WTC11 (cell line): Measurements from ENCODE around the gene CAMP.

ENCODE experiments used
- CREB1 ChIP-seq: sonication (generic); formaldehyde crosslinking; IDR thresholded peaks from 2 replicates; pipeline ENCODE4 v1.8.0; 2023; ENCODE audit warnings: mild to moderate bottlenecking, missing genetic modification reagents
- EMX1 ChIP-seq: fragments of 250-450 bp; sonication (Bioruptor Pico); IDR thresholded peaks from 2 replicates; pipeline ENCODE4 v1.8.0; 2021; ENCODE audit warnings: mild to moderate bottlenecking
- NR2C2 ChIP-seq: sonication (generic); formaldehyde crosslinking; IDR thresholded peaks from 2 replicates; pipeline ENCODE4 v1.8.0; 2022; ENCODE audit warnings: mild to moderate bottlenecking, missing genetic modification reagents
- NR3C1 ChIP-seq: sonication (generic); formaldehyde crosslinking; conservative IDR thresholded peaks from 2 replicates; pipeline ENCODE4 v1.8.1; 2023; ENCODE audit warnings: low read depth, mild to moderate bottlenecking, missing genetic modification reagents
- ZNF219 ChIP-seq: sonication (generic); formaldehyde crosslinking; IDR thresholded peaks from 2 replicates; pipeline ENCODE4 v1.8.0; 2023; ENCODE audit warnings: missing genetic modification reagents, mild to moderate bottlenecking, borderline replicate concordance
- ZNF416 ChIP-seq: fragments of 250-450 bp; sonication (Bioruptor Pico); IDR thresholded peaks from 2 replicates; pipeline ENCODE4 v1.9.0; 2021; ENCODE audit warnings: mild to moderate bottlenecking, inconsistent platforms
- TF ChIP-seq, protein P1 (sequence below): sonication (generic); formaldehyde crosslinking; IDR thresholded peaks from 2 replicates; pipeline ENCODE4 v1.8.1; 2022; ENCODE audit warnings: low read depth, mild to moderate bottlenecking, moderate library complexity, missing genetic modification reagents, borderline replicate concordance
- TF ChIP-seq, protein P2 (sequence below): sonication (generic); formaldehyde crosslinking; IDR thresholded peaks from 2 replicates; pipeline ENCODE4 v1.8.1; 2022; ENCODE audit warnings: low read depth, missing genetic modification reagents, borderline replicate concordance
- TF ChIP-seq, protein P3 (sequence below): sonication (generic); formaldehyde crosslinking; IDR thresholded peaks from 2 replicates; pipeline ENCODE4 v1.8.1; 2023; ENCODE audit warnings: mild to moderate bottlenecking, missing genetic modification reagents
- TF ChIP-seq, protein P4 (sequence below): sonication (generic); formaldehyde crosslinking; IDR thresholded peaks from 2 replicates; pipeline ENCODE4 v1.8.0; 2022; ENCODE audit warnings: mild to moderate bottlenecking, missing genetic modification reagents
- TF ChIP-seq, protein P5 (sequence below): fragments of 200-600 bp; IDR thresholded peaks from 2 replicates; pipeline ENCODE4 v1.8.0; 2022; ENCODE audit warnings: antibody characterized with exemption
- TF ChIP-seq, protein P6 (sequence below): sonication (generic); formaldehyde crosslinking; IDR thresholded peaks from 2 replicates; pipeline ENCODE4 v1.8.1; 2023; ENCODE audit warnings: mild to moderate bottlenecking, missing genetic modification reagents, moderate library complexity

DNA sequence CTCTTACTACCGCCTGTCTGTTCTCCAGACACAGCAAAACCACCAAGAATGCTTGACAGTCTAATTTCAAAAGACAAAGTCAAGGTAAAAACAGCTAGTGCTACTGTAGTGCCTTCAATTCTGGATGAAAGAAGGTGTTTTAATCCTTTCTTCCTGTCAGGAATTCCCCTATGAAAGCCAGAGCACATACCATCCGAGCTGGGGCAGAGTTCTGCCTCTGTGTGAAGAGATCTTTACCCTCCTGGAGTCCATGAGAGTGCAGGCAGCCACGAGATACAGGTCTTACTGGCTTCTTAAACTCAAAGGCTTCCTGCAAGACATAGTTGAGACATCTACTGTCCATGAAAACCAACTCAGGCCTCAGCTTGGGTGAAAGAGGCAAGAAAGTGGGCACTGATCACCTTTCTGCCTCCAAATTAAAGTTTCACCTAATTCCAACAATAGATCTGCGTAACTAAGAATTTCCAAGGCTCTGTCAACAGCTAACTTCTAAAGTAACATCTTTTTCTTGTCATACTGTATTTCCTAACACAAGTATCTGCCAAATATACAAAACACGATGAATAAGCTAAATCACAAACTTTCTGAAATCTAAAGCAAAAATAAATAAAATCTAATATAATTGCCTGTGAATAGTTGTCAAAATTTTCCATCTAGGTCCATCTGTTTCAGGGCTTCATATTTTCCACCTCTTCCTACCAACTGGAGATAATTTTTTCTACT, 42.6 kb upstream of the CAMP start:
- TF ChIP-seq, protein P1, sequence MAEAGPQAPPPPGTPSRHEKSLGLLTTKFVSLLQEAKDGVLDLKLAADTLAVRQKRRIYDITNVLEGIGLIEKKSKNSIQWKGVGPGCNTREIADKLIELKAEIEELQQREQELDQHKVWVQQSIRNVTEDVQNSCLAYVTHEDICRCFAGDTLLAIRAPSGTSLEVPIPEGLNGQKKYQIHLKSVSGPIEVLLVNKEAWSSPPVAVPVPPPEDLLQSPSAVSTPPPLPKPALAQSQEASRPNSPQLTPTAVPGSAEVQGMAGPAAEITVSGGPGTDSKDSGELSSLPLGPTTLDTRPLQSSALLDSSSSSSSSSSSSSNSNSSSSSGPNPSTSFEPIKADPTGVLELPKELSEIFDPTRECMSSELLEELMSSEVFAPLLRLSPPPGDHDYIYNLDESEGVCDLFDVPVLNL (CRISPR knock-in tag), result no peak
- TF ChIP-seq, protein P2, sequence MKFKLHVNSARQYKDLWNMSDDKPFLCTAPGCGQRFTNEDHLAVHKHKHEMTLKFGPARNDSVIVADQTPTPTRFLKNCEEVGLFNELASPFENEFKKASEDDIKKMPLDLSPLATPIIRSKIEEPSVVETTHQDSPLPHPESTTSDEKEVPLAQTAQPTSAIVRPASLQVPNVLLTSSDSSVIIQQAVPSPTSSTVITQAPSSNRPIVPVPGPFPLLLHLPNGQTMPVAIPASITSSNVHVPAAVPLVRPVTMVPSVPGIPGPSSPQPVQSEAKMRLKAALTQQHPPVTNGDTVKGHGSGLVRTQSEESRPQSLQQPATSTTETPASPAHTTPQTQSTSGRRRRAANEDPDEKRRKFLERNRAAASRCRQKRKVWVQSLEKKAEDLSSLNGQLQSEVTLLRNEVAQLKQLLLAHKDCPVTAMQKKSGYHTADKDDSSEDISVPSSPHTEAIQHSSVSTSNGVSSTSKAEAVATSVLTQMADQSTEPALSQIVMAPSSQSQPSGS (CRISPR knock-in tag), result no peak
- TF ChIP-seq, protein P3, sequence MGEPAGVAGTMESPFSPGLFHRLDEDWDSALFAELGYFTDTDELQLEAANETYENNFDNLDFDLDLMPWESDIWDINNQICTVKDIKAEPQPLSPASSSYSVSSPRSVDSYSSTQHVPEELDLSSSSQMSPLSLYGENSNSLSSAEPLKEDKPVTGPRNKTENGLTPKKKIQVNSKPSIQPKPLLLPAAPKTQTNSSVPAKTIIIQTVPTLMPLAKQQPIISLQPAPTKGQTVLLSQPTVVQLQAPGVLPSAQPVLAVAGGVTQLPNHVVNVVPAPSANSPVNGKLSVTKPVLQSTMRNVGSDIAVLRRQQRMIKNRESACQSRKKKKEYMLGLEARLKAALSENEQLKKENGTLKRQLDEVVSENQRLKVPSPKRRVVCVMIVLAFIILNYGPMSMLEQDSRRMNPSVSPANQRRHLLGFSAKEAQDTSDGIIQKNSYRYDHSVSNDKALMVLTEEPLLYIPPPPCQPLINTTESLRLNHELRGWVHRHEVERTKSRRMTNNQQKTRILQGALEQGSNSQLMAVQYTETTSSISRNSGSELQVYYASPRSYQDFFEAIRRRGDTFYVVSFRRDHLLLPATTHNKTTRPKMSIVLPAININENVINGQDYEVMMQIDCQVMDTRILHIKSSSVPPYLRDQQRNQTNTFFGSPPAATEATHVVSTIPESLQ (CRISPR knock-in tag), result no peak
- TF ChIP-seq NR3C1 (no peak), CREB1 (CRISPR knock-in tag) (no peak), NR2C2 (CRISPR knock-in tag) (no peak), EMX1 (CRISPR knock-in tag) (no peak), ZNF416 (CRISPR knock-in tag) (no peak), ZNF219 (CRISPR knock-in tag) (no peak)
- TF ChIP-seq, protein P4, sequence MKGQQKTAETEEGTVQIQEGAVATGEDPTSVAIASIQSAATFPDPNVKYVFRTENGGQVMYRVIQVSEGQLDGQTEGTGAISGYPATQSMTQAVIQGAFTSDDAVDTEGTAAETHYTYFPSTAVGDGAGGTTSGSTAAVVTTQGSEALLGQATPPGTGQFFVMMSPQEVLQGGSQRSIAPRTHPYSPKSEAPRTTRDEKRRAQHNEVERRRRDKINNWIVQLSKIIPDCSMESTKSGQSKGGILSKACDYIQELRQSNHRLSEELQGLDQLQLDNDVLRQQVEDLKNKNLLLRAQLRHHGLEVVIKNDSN (CRISPR knock-in tag), result no peak
- TF ChIP-seq, protein P5, sequence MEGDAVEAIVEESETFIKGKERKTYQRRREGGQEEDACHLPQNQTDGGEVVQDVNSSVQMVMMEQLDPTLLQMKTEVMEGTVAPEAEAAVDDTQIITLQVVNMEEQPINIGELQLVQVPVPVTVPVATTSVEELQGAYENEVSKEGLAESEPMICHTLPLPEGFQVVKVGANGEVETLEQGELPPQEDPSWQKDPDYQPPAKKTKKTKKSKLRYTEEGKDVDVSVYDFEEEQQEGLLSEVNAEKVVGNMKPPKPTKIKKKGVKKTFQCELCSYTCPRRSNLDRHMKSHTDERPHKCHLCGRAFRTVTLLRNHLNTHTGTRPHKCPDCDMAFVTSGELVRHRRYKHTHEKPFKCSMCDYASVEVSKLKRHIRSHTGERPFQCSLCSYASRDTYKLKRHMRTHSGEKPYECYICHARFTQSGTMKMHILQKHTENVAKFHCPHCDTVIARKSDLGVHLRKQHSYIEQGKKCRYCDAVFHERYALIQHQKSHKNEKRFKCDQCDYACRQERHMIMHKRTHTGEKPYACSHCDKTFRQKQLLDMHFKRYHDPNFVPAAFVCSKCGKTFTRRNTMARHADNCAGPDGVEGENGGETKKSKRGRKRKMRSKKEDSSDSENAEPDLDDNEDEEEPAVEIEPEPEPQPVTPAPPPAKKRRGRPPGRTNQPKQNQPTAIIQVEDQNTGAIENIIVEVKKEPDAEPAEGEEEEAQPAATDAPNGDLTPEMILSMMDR, result no peak
- TF ChIP-seq, protein P6, sequence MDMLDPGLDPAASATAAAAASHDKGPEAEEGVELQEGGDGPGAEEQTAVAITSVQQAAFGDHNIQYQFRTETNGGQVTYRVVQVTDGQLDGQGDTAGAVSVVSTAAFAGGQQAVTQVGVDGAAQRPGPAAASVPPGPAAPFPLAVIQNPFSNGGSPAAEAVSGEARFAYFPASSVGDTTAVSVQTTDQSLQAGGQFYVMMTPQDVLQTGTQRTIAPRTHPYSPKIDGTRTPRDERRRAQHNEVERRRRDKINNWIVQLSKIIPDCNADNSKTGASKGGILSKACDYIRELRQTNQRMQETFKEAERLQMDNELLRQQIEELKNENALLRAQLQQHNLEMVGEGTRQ, result no peak
